ENCODE data around the gene RYR1.
"Not testable (repeated sequence)": the region's sequence is repeated elsewhere in the genome, so short reads cannot be mapped to it uniquely, and the experiment has no call there.

GRCh38 chr19:38631301-38631700 lies 197.8 kb downstream of the RYR1 start:
- TF ChIP-seq POLR2A, CTCF (IDR thresholded peaks at IDR 0.05): not testable (repeated sequence)
